ENCODE results near the gene PRR23A.

- TF ChIP-seq, protein P1, sequence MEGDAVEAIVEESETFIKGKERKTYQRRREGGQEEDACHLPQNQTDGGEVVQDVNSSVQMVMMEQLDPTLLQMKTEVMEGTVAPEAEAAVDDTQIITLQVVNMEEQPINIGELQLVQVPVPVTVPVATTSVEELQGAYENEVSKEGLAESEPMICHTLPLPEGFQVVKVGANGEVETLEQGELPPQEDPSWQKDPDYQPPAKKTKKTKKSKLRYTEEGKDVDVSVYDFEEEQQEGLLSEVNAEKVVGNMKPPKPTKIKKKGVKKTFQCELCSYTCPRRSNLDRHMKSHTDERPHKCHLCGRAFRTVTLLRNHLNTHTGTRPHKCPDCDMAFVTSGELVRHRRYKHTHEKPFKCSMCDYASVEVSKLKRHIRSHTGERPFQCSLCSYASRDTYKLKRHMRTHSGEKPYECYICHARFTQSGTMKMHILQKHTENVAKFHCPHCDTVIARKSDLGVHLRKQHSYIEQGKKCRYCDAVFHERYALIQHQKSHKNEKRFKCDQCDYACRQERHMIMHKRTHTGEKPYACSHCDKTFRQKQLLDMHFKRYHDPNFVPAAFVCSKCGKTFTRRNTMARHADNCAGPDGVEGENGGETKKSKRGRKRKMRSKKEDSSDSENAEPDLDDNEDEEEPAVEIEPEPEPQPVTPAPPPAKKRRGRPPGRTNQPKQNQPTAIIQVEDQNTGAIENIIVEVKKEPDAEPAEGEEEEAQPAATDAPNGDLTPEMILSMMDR (IDR thresholded peaks at IDR 0.05; ENCODE audit: low read depth, low read length) = no peak
- TF ChIP-seq POLR2A (IDR thresholded peaks at IDR 0.05; ENCODE audit: extremely low read depth, insufficient read length) = no peak
Observed at GRCh38 chr3:138975351-138975750, 30.7 kb downstream of the PRR23A start.
